Retinal pigment epithelial cell (primary cell): ENCODE data around the gene MPL.

Experiments used
- DNase-seq: peaks from one replicate; pipeline ENCODE4 v3.0.0-alpha.2; 2010; ENCODE audit warnings: low read depth
- H3K4me3 ChIP-seq: 2 replicates; pipeline ENCODE4 v1.5.1; 2011; ENCODE audit warnings: mild to moderate bottlenecking, low read length, control low read depth, moderate library complexity
- CTCF ChIP-seq: conservative IDR thresholded peaks from 2 replicates; pipeline ENCODE4 v1.5.1; 2011; ENCODE audit warnings: low read depth, low read length, control low read depth, inconsistent platforms

Gene MPL

DNA sequence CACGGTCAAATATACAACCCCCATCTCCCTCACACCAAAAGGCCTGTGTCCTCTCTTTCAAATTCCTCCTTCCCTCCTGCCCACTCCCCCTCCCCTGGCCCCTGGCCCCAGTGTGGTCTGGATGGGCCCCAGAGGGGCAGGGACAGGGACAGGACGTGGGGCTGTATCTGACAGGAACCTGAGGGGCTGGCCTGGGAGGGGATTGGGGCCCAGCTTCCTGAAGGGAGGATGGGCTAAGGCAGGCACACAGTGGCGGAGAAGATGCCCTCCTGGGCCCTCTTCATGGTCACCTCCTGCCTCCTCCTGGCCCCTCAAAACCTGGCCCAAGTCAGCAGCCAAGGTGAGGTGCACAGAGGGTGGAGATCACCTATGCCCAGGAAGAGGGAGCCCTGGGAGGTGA lies at the start of gene MPL:
Gene MPL, plus strand, starts transcription at position 231 of the 400 bp plus-strand sequence. Its CDS starts 31 bp downstream, at position 262.
- TF ChIP-seq CTCF, result no peak
- no peak within 1 kb of the TSS for H3K4me3 ChIP-seq
- no peak for DNase-seq

GRCh38 chr1:43288058-43288784 lies 49.4 kb upstream of the MPL start:
- DNase-seq, result no peak
- no peak for TF ChIP-seq CTCF
- no peak overlapping the region for H3K4me3 ChIP-seq

DNA sequence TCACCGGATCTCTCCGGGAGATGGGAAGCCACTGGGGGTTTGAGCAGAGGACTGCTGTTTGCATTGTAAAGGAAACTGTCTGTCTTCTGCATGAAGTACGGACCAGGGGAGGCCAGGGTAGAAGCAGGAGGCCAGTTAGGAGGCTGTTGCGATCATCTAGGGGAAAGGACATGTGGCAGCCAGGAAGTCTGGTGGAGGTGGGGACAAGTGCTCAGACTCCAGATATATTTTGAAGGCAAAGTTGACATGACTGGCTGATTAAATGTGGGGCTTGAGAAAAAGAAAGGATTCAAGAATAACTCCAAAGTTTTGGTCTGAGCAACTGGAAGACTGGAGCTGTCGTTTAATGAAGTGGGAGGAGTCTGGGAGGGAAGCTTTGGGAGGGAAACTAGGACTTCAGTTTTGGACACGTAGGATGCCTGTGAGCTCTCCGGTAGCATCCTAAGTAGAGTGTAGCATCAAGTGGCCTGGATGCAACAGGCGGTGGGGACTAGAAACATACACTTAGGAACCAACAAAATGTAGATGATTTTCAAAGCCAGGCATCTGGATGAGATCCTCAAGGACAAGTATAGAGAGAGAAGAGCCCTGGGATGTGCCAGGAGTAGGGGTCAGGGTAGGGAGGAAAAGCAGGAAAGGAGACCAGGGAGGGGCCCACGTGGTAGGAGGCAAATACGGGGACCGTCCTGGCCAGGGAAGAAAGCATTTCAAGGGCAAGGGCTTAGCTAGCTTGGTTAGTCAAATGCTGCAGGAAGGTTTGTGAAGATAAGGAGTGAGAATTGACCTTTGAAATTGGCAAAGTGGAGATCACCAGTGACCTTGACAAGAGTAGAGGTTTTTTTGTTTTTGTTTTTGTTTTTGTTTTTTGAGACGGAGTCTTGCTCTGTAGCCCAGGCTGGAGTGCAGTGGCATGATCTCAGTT lies 48.6 kb upstream of the MPL start:
- no peak overlapping the region for H3K4me3 ChIP-seq
- no peak for TF ChIP-seq CTCF
- no peak for DNase-seq

DNA sequence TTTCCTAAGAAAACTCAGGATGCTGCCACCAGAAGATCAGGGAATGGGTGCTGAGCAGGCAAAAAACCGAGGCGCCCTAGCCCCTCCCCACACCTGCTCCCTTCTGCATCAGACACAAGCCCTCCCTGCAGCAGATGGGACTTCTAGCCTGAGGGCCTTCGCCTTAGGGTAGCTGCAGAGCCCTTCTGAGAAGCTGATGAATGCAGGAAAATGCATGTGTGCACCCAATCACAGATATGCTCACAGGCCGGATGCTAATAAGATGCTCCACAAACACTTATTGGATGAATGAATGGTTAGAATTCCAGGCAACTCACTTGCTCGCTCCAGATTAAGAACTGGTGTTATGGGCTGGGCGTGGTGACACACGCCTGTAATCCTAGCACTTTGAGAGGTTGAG lies 45.4 kb upstream of the MPL start:
- TF ChIP-seq CTCF, result no peak
- no peak overlapping the region for H3K4me3 ChIP-seq
- DNase-seq, result no peak

- no peak for DNase-seq
- TF ChIP-seq CTCF, result no peak
- no peak overlapping the region for H3K4me3 ChIP-seq
Observed at GRCh38 chr1:43292679-43293078, 44.9 kb upstream of the MPL start.

DNA sequence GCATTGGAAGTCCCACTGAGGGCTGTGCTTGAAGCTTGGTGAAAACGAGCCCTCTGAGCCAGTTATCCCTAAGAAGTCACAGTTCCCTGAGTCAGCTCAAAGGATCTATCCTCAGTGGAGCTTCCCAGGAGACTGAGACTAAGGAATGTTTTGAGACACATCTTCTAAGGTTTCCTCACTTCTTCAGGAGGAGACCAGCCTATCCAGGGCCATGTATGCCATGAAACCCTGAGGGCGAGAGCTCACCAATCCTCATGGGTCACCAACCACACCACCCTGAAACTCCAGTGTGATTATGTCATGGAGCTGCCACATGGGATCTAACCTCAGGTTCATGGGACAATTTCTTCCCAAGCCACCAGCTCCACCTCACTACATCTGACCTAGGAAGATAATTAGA lies 44.4 kb upstream of the MPL start:
- DNase-seq, result no peak
- TF ChIP-seq CTCF, result no peak
- H3K4me3 ChIP-seq, result no peak overlapping the region
